GM04504 (cell line): ENCODE results near the gene RAB11FIP3.

Source experiments
- DNase-seq: peaks from one replicate; pipeline ENCODE4 v3.0.0-alpha.2; 2012; ENCODE audit warnings: low read depth

The RAB11FIP3 gene

GRCh38 chr16:567373-568256, 142.2 kb downstream of the RAB11FIP3 start:
- no peak for DNase-seq

- DNase-seq, result no peak
These were observed 143.2 kb downstream of the RAB11FIP3 start for GRCh38 chr16:568401-569258.

- DNase-seq, result no peak
These were observed 144.2 kb downstream of the RAB11FIP3 start, which contains the start of gene PIGQ for GRCh38 chr16:569445-570254. TSS of gene PIGQ (plus strand) at chr16:569968. CDS start at chr16:574075, 4,107 bp downstream.
